Skeletal muscle tissue (tissue), 4 donors: ENCODE data around the gene NPHP4. TPM values are rescaled to one million over a fixed set of nuclear protein-coding genes. Genes with fewer than 3 reads are reported as not detected.
A peak's percentile ranks its signal among the peaks of the same experiment; 100 is the strongest.

Experiments used
- H3K27ac ChIP-seq: one replicate; pipeline ENCODE4 v1.7.0; 2013; ENCODE audit warnings: mild to moderate bottlenecking, low read depth, low read length, inconsistent platforms
- H3K27me3 ChIP-seq, 3 donors: one replicate each; pipeline ENCODE4 v1.7.0; 2013; ENCODE audit warnings: low read length in 3 of 3; ENCODE audit not compliant: control insufficient read depth in 3 of 3, insufficient read depth in 3 of 3
- H3K36me3 ChIP-seq, 3 donors: one replicate each; pipeline ENCODE4 v1.7.0; 2013; ENCODE audit warnings: low read length in 3 of 3; ENCODE audit not compliant: control insufficient read depth in 3 of 3, insufficient read depth in 3 of 3
- H3K4me1 ChIP-seq, 3 donors: one replicate each; pipeline ENCODE4 v1.7.0; 2013; ENCODE audit warnings: low read length in 3 of 3, mild to moderate bottlenecking in 3 of 3; ENCODE audit not compliant: control insufficient read depth in 3 of 3, insufficient read depth in 3 of 3
- H3K4me3 ChIP-seq, 3 donors: one replicate each; pipeline ENCODE4 v1.7.0; 2013; ENCODE audit warnings: low read length in 3 of 3
- H3K9ac ChIP-seq, 3 donors: one replicate each; pipeline ENCODE4 v1.7.0; 2013; ENCODE audit warnings: low read length in 3 of 3, mild to moderate bottlenecking in 3 of 3, moderate library complexity in 2 of 3, low read depth in 1 of 3
- H3K9me3 ChIP-seq, 3 donors: one replicate each; pipeline ENCODE4 v1.7.0; 2013; ENCODE audit warnings: low read length in 3 of 3; ENCODE audit not compliant: control insufficient read depth in 3 of 3
- total RNA-seq: library from RNA; depleted of rRNA; stranded (reverse); fragments of >200 nt; gene quantifications from one replicate; pipeline ENCODE4 v1.2.3, GENCODE V29; 2014
- donor health status: Osteomylitis.

NPHP4 gene
- total RNA-seq, 1 donor from 2014 or later, result 5.2 TPM

- H3K27me3 ChIP-seq, result peaks cover 14 to 26% (median 18%) of the 10 kb centered on the region in 3 donors
- H3K9me3 ChIP-seq, result no peaks in the 10 kb centered on the region
- H3K36me3 ChIP-seq, result no peaks in the 10 kb centered on the region
- H3K4me1 ChIP-seq, result peaks cover 5 to 19% (median 13%) of the 10 kb centered on the region in 3 donors
- no peak overlapping the region for H3K9ac ChIP-seq
- H3K27ac ChIP-seq, result no peak overlapping the region
- H3K4me3 ChIP-seq, result no peak overlapping the region
Observed at GRCh38 chr1:6033986-6034749, 41.9 kb upstream of the NPHP4 start.

- H3K27ac ChIP-seq, result no peak overlapping the region
- no peaks in the 10 kb centered on the region for H3K9me3 ChIP-seq
- H3K36me3 ChIP-seq, result no peaks in the 10 kb centered on the region
- peaks cover 5 to 19% (median 13%) of the 10 kb centered on the region in 3 donors for H3K4me1 ChIP-seq
- H3K4me3 ChIP-seq, result no peak overlapping the region
- peaks cover 11 to 26% (median 15%) of the 10 kb centered on the region in 3 donors for H3K27me3 ChIP-seq
- no peak overlapping the region for H3K9ac ChIP-seq
Observed at GRCh38 chr1:6033124-6033523, 40.9 kb upstream of the NPHP4 start.

GRCh38 chr1:6030547-6031261 lies 38.5 kb upstream of the NPHP4 start:
- Histone ChIP-seq H3K36me3 (no peaks in the 10 kb centered on the region), H3K4me3 (no peak overlapping the region), H3K4me1 (peaks cover 7 to 24% (median 20%) of the 10 kb centered on the region in 3 donors), H3K27me3 (peaks cover 11 to 31% (median 15%) of the 10 kb centered on the region in 3 donors), H3K9ac (no peak overlapping the region), H3K9me3 (no peaks in the 10 kb centered on the region), H3K27ac (no peak overlapping the region)

- H3K4me1 ChIP-seq, result peaks cover 7 to 28% (median 26%) of the 10 kb centered on the region in 3 donors
- H3K9me3 ChIP-seq, result no peaks in the 10 kb centered on the region
- H3K27me3 ChIP-seq, result peaks cover 9 to 35% (median 18%) of the 10 kb centered on the region in 3 donors
- no peak overlapping the region for H3K4me3 ChIP-seq
- H3K9ac ChIP-seq, result no peak overlapping the region
- H3K27ac ChIP-seq, result no peak overlapping the region
- H3K36me3 ChIP-seq, result no peaks in the 10 kb centered on the region
Observed at GRCh38 chr1:6030132-6030531, 37.9 kb upstream of the NPHP4 start.

- Histone ChIP-seq H3K9ac (no peak overlapping the region), H3K27me3 (peaks cover 4 to 37% (median 18%) of the 10 kb centered on the region in 3 donors), H3K4me3 (no peak overlapping the region), H3K27ac (no peak overlapping the region), H3K4me1 (peaks cover 7 to 27% (median 26%) of the 10 kb centered on the region in 3 donors), H3K9me3 (no peaks in the 10 kb centered on the region), H3K36me3 (no peaks in the 10 kb centered on the region)
Observed at GRCh38 chr1:6029351-6029750, 37.1 kb upstream of the NPHP4 start.

- Histone ChIP-seq H3K4me3 (no peak overlapping the region), H3K4me1 (peaks cover 7 to 26% (median 23%) of the 10 kb centered on the region in 3 donors), H3K9ac (no peak overlapping the region), H3K27me3 (peaks cover 3 to 32% (median 10%) of the 10 kb centered on the region in 3 donors), H3K27ac (no peak overlapping the region), H3K9me3 (no peaks in the 10 kb centered on the region), H3K36me3 (no peaks in the 10 kb centered on the region)
Observed at GRCh38 chr1:6028042-6028850, 36.0 kb upstream of the NPHP4 start.

- Histone ChIP-seq H3K36me3 (no peaks in the 10 kb centered on the region), H3K4me1 (peaks cover 7 to 26% (median 23%) of the 10 kb centered on the region in 3 donors), H3K9ac (no peak overlapping the region), H3K4me3 (no peak overlapping the region), H3K27me3 (peaks cover 0 to 30% (median 6%) of the 10 kb centered on the region in 3 donors), H3K9me3 (no peaks in the 10 kb centered on the region), H3K27ac (no peak overlapping the region)
Observed at GRCh38 chr1:6027591-6027990, 35.4 kb upstream of the NPHP4 start.

- H3K4me1 ChIP-seq, result peaks cover 7 to 26% (median 23%) of the 10 kb centered on the region in 3 donors
- H3K9me3 ChIP-seq, result no peaks in the 10 kb centered on the region
- H3K9ac ChIP-seq, result peak overlapping the region in 1 of 3 donors; percentile 85
- H3K4me3 ChIP-seq, result peak overlapping the region in 2 of 3 donors; percentile 32 to 54
- H3K27ac ChIP-seq, result peak overlapping the region; percentile 62
- no peaks in the 10 kb centered on the region for H3K36me3 ChIP-seq
- H3K27me3 ChIP-seq, result peaks cover 0 to 27% (median 6%) of the 10 kb centered on the region in 3 donors
Observed at GRCh38 chr1:6026095-6026809, 34.0 kb upstream of the NPHP4 start.
